Measurements from ENCODE around the gene CELSR2. TPM values are rescaled to one million over a fixed set of nuclear protein-coding genes. Genes with fewer than 3 reads are reported as not detected.

Gene CELSR2
- total and polyA plus RNA-seq, 2 experiments from 2014 or later = 11.2 to 35.1 TPM

GRCh38 chr1:109204484-109204883 lies 44.9 kb upstream of the CELSR2 start (continued):
- no peak for TF ChIP-seq REST (IDR thresholded peaks at IDR 0.05; ENCODE audit: unreplicated experiment)
- no peak for TF ChIP-seq JUNB (IDR thresholded peaks at IDR 0.05; ENCODE audit: unreplicated experiment)
- TF ChIP-seq NANOG (IDR thresholded peaks at IDR 0.05; ENCODE audit: borderline replicate concordance) = no peak
- TF ChIP-seq STAT1 (IDR thresholded peaks at IDR 0.05; ENCODE audit: unreplicated experiment) = no peak
- TF ChIP-seq EZH2phosphoT487 (IDR thresholded peaks at IDR 0.05; ENCODE audit: unreplicated experiment) = no peak
- no peak for TF ChIP-seq CTCF (conservative IDR thresholded peaks at IDR 0.05; ENCODE audit: low read depth in 2 of 2)
- TF ChIP-seq EZH2 (IDR thresholded peaks at IDR 0.05; ENCODE audit: low read depth, unreplicated experiment) = no peak
- no peak for TF ChIP-seq ZNF331 (CRISPR knock-in tag; IDR thresholded peaks at IDR 0.05; ENCODE audit: low read depth)
- no peak for TF ChIP-seq CREB1 (CRISPR knock-in tag; IDR thresholded peaks at IDR 0.05; ENCODE audit: low read depth)

GRCh38 chr1:109206339-109206738 lies 43.0 kb upstream of the CELSR2 start:
- Histone ChIP-seq H2AFZ (no peak overlapping the region), H3K27me3 (ENCODE audit: insufficient read depth) (no peaks in the 10 kb centered on the region), H3K27ac (ENCODE audit: low read depth) (no peak overlapping the region), H3K4me1 (ENCODE audit: insufficient read depth) (no peaks in the 10 kb centered on the region), H3K4me2 (no peak overlapping the region), H3K79me2 (replicated peaks; ENCODE audit: insufficient read depth) (no peaks in the 10 kb centered on the region), H3K9me2 (ENCODE audit: insufficient read depth) (no peaks in the 10 kb centered on the region), H3F3A (replicated peaks; ENCODE audit: low read depth) (no peaks in the 10 kb centered on the region), H4K20me1 (replicated peaks; ENCODE audit: insufficient read depth) (no peaks in the 10 kb centered on the region), H3K36me3 (ENCODE audit: insufficient read depth) (no peaks in the 10 kb centered on the region), H3K4me3 (no peak overlapping the region)
- Mint-ChIP-seq H3K4me3 (no peak overlapping the region), H3K36me3 (ENCODE audit: low read depth) (no peaks in the 10 kb centered on the region), H3K9me3 (no peaks in the 10 kb centered on the region), H3K27me3 (ENCODE audit: insufficient read depth, low read depth, poor library complexity) (no peaks in the 10 kb centered on the region), H3K4me1 (peaks cover 2% of the 10 kb centered on the region; the same call in 2 of the 3 replicates), H3K27ac (no peak overlapping the region)
- no peak for ATAC-seq
- TF ChIP-seq ETS1 (IDR thresholded peaks at IDR 0.05) (no peak), ZNF331 (CRISPR knock-in tag; IDR thresholded peaks at IDR 0.05; ENCODE audit: low read depth) (no peak), JUNB (IDR thresholded peaks at IDR 0.05; ENCODE audit: unreplicated experiment) (no peak), CREB1 (CRISPR knock-in tag; IDR thresholded peaks at IDR 0.05; ENCODE audit: low read depth) (no peak), STAT1 (IDR thresholded peaks at IDR 0.05; ENCODE audit: unreplicated experiment) (no peak), EZH2 (IDR thresholded peaks at IDR 0.05; ENCODE audit: low read depth, unreplicated experiment) (no peak), CTCF (conservative IDR thresholded peaks at IDR 0.05; ENCODE audit: low read depth in 2 of 2) (no peak), EZH2phosphoT487 (IDR thresholded peaks at IDR 0.05; ENCODE audit: unreplicated experiment) (no peak), REST (IDR thresholded peaks at IDR 0.05; ENCODE audit: unreplicated experiment) (no peak)
- no peak for DNase-seq (ENCODE audit: low spot score)
